Ureter (tissue), 1 donor: ENCODE data around the gene NAA80. TPM values are rescaled to one million over a fixed set of nuclear protein-coding genes. Genes with fewer than 3 reads are reported as not detected.

Source experiments
- DNase-seq: peaks from one replicate; pipeline ENCODE4 v3.0.0-alpha.2; 2020; ENCODE audit warnings: low spot score
- total RNA-seq: library from RNA; stranded (reverse); gene quantifications from one replicate; pipeline ENCODE4 v1.2.4, GENCODE V29; 2023
- donor health status: DM: yes; HTN: yes; CAD: no.

The NAA80 gene
- total RNA-seq, 1 donor from 2014 or later, result 10.7 TPM

DNA sequence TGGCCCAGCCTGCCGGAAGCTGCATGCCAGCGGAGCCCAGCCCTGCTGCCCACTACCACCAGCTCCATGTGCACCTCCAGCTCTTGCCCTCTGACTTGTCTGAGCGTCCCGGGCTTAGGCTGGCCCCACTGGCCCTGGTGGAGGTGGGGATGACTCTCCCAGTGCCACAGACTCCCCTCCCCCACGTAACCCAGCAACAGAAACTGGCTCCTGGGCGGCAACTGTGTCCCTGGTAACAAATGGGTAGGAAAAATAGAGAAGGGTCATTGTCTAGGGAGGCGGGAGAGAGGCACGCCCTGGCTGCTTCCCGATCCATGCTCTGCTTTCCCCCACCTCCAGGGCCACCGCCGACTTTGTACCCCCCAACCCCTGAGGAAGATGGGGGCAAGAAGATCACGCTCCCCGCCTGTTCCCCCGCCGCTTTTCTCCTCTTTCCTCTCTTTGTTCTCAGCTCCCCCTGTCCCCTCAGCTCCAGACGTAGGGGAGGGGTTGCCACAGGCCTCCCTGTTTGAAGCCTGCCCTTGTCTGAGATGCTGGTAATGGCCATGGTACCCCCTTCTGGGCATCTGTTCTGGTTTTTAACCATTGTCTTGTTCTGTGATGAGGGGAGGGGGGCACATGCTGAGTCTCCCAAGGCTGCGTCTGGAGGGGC, 41.0 kb downstream of the NAA80 start:
- no peak for DNase-seq

DNA sequence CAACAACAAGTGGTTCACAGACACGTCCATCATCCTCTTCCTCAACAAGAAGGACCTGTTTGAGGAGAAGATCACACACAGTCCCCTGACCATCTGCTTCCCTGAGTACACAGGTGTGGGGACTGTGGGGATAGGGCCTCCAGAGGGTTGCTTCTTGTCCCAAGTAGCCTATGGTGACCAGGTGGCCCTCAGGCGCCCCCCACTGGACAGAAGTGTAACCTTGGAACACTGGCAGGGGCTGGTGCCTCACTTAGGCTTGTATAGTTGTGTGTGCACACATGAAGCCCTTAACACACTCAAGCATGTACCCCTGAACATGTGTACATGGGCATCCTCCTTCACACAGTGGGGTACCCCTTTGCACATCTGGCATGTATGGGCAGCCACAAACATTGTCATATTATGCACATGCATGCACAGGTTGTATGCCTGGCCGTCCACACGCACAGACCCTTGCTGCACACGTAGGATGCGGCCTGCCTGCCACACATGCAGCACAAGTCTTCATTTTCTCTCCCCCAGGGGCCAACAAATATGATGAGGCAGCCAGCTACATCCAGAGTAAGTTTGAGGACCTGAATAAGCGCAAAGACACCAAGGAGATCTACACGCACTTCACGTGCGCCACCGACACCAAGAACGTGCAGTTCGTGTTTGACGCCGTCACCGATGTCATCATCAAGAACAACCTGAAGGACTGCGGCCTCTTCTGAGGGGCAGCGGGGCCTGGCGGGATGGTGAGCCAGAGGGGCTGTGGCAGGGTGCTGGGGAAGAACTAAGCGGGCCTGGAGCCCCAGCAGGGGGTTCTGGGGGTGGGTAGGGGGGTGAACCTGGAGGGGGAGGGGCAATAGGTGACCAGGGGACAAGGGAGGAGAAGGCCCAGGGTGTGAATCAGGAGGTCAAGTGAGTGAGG, 42.0 kb downstream of the NAA80 start:
- DNase-seq, result no peak

DNA sequence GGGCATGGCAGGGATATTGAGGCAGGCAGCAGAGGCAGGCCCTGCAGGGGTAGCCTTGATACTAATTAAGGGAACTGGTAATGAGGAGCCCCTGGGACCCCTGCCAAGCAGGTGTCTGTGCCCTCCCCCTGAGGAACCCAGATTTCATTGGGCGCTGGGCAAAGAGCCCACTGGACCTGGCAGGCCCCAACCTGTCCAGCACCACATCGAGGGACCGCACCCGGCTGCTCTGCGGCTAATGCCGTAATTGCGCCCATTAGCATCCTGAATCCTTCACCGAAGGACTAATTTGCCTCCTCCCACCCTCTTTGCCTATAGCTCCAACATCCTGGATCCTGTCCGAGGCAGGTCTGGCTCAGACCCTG, 44.0 kb downstream of the NAA80 start:
- no peak for DNase-seq

DNA sequence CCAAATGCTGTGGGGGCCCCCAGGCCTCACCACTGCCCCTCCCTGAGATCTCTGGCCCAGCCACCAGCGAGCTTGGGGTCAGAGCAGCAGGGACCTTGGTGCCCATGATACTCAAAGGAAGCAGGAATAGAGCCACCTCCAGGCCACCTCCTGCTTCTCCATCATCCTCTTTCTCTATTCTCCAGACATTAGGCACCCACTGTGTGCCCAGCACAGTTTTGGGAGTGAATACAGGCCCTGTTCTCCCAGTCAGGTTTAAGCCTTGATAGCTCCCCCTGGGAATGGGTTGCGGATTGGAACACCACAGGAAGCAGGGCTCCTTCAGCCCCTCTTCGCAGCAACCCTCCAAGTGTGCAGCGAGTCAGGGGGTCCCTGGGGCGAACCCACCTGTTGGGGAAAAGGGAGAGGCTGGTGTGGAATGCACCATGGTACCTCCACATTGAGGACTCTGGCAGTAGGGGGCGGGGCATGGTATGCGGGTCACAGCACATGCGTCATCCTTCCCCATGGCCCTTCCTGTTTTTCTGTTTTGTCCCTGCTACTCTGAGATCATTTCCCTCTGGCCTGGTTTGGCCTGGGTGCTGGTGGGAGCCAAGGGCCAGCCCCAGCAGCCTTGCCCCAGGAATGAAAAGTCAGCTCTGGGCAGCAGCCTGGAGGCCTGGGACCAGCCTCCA, 44.5 kb downstream of the NAA80 start:
- no peak for DNase-seq

DNA sequence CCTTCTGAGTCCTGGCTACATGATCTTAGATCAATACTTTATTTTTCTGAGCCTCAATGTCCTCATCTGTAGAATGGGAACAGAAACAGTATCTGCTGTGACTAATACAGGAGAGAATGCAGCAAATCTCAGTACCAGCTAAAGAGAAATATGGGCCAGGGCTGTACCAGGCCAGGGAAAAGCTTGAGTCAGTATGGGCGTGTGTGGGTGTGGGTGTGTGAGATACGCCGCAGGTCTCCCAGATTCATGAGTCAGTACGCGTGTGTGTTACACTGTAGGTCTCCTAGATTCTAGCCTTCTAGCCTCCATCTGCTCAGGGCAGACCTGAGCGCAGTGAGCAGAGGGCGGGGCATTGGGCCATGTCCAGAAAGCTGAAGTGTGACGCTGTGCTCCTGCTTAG, 48.0 kb downstream of the NAA80 start:
- DNase-seq, result no peak

DNA sequence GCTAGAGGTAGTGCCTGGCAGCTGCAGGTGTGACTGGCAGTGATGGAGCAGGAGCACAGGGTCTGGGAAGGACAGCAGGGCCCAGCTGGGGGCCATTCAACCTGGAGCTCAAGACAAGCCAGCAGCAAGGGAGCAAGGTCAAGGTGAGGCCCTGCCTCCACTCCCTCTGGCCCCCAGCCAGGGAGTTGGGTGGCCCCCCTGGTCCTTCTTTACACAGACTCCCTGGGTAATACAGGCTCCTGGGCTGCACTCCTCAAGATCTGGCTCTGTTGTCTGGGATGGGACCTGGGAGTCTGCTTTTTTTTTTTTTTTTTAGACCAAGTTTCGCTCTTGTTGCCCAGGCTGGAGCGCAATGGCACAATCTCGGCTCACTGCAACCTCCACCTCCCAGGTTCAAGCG, 48.7 kb downstream of the NAA80 start:
- DNase-seq, result no peak

DNA sequence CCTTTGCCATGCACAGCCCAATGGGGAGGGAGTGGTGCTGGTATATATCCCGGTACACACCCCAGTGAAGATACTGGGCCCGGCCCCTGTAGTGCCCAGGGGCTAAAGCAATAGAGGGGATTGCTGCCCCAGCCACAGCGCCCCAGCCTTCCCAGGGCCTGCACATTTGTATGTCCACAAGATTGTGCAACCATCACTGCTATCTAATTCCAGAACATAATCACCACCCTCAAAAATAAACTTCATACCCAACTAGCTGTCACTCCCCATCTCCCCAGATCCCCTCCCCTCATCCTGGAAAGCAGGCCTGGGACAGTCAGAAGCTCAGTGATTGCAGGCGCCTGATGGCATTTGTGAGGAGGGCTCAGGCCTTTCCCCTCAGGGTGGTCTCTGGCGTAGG, 49.7 kb downstream of the NAA80 start:
- DNase-seq, result no peak

DNA sequence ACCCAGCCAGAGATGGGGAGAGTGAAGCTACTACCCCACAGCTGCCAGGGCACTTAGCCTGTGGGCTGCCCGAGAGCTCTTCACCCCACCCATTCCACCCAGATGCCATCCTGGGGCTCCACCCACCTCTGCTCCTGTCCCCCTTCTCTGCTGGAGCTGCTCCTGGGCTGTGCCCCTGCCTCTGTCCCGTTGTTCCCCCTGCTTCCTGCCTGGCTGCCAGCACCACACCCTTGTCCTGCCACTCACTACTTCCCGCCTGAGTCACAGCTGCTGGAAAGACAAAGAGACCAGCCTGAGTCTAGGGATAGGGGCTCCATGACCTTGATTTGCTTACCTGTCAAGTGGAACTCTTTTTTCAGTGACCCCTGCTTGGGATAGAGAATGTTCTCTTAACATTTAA, 50.8 kb downstream of the NAA80 start:
- DNase-seq, result no peak

DNA sequence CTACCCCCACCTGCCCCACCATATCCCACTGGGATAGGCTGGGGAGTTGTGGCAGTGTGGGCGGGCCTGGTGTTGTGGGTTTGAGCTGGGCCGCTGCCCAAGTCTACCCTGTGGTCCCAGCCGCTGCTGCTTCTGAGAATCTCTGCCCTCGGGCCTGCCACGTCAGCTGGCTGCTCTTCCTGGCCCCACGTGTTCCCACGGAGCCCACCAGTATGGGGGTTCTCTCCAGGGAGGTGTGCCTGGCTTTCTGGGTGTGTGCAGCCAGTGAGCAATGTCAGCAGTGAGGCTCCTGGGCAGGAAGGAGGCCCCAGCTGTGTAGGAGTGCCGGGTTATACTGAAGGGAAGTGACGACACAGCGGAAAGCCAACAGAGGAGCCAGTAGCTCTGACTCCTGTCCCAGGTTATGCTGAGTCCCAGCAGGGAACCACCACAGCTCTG, 52.7 kb downstream of the NAA80 start:
- peak; percentile 66 for DNase-seq

Other genes starting within 250 kb of the NAA80 start
- gene RBM5, start 210.5 kb downstream of the NAA80 start, total RNA-seq, result 220 TPM
- 132 TPM for gene SEMA3F, start 144.1 kb downstream of the NAA80 start, total RNA-seq
- gene GNAT1, start 107.8 kb downstream of the NAA80 start, total RNA-seq, result not detected
- gene SLC38A3, start 94.1 kb downstream of the NAA80 start, total RNA-seq, result 0.34 TPM
- 222 TPM for gene GNAI2, start 63.2 kb downstream of the NAA80 start, total RNA-seq
- 18.2 TPM for gene SEMA3B, start 30.3 kb downstream of the NAA80 start, total RNA-seq
- not detected for gene LSMEM2, start 20.3 kb downstream of the NAA80 start, total RNA-seq
- 104 TPM for gene IFRD2, start 7.0 kb downstream of the NAA80 start, total RNA-seq
- gene HYAL3, start within 50 bp of the NAA80 start, total RNA-seq, result 1.8 TPM
- gene HYAL1, start 4.2 kb upstream of the NAA80 start, total RNA-seq, result 9.8 TPM
- 87.9 TPM for gene HYAL2, start 23.3 kb upstream of the NAA80 start, total RNA-seq
- gene TUSC2, start 28.8 kb upstream of the NAA80 start, total RNA-seq, result 24.7 TPM
- 21.2 TPM for gene RASSF1, start 41.4 kb upstream of the NAA80 start, total RNA-seq
- 0.26 TPM for gene ZMYND10, start 46.3 kb upstream of the NAA80 start, total RNA-seq
- gene NPRL2, start 51.4 kb upstream of the NAA80 start, total RNA-seq, result 20.5 TPM
- 27.5 TPM for gene CYB561D2, start 51.5 kb upstream of the NAA80 start, total RNA-seq
- 30.4 TPM for gene TMEM115, start 60.1 kb upstream of the NAA80 start, total RNA-seq
- 2.6 TPM for gene CACNA2D2, start 204.2 kb upstream of the NAA80 start, total RNA-seq